GM19025 (cell line): ENCODE data around the gene KY.

Experiments used
- ATAC-seq: cut with Tn5 transposase; IDR thresholded peaks from one replicate; pipeline ENCODE4 v1.9.1; 2021; ENCODE audit warnings: mild to moderate bottlenecking, low read depth, moderate library complexity; ENCODE audit not compliant: unreplicated experiment

KY gene

GRCh38 chr3:134650431-134651346, at the start of gene KY:
TSS of gene KY (minus strand) at chr3:134651022. CDS start at chr3:134650960, 62 bp downstream.
- no peak for ATAC-seq

- ATAC-seq = no peak
Observed at GRCh38 chr3:134699721-134700120, 48.9 kb upstream of the KY start.

- ATAC-seq = no peak
Observed at GRCh38 chr3:134699141-134699711, 48.4 kb upstream of the KY start.

- ATAC-seq = no peak
Observed at GRCh38 chr3:134697830-134698689, 47.2 kb upstream of the KY start.

- no peak for ATAC-seq
Observed at GRCh38 chr3:134696155-134696554, 45.3 kb upstream of the KY start.

GRCh38 chr3:134694946-134695543, 44.2 kb upstream of the KY start:
- no peak for ATAC-seq

GRCh38 chr3:134694466-134694865, 43.6 kb upstream of the KY start:
- ATAC-seq = no peak

GRCh38 chr3:134693804-134694203, 43.0 kb upstream of the KY start:
- no peak for ATAC-seq

- ATAC-seq = no peak
Observed at GRCh38 chr3:134693226-134693625, 42.4 kb upstream of the KY start.

- no peak for ATAC-seq
Observed at GRCh38 chr3:134690226-134690625, 39.4 kb upstream of the KY start.

- no peak for ATAC-seq
Observed at GRCh38 chr3:134687642-134688041, 36.8 kb upstream of the KY start.

GRCh38 chr3:134685929-134686802, 35.3 kb upstream of the KY start:
- ATAC-seq = no peak

- ATAC-seq = no peak
Observed at GRCh38 chr3:134682196-134682880, 31.5 kb upstream of the KY start.

- ATAC-seq = no peak
Observed at GRCh38 chr3:134681522-134681900, 30.7 kb upstream of the KY start.

GRCh38 chr3:134680796-134681521, 30.1 kb upstream of the KY start:
- no peak for ATAC-seq

GRCh38 chr3:134677987-134678308, 27.1 kb upstream of the KY start:
- ATAC-seq = no peak

GRCh38 chr3:134677196-134677986, 26.6 kb upstream of the KY start:
- no peak for ATAC-seq

- no peak for ATAC-seq
Observed at GRCh38 chr3:134675726-134676256, 25.0 kb upstream of the KY start.
